ENCODE measurements around the gene PUS3.

DNA sequence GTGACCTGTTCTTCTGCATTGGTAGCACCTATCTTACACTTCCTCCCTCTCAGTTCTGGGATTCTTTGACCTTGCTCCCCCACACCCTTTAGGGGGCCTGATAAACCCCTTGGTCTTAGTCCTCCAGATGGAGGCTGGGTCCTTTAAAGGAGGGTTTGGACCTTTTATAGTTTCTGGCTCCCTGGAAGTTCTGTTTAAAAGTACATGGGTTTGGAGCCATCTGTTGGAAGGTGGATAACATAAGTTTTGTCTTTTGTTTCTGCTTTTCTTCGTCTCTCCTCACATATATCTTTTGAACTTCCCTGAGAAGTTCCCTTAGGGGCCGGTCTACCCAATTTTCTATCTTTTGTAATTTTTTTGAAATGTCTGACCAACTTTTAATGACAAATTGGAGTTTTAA is 33.5 kb downstream of the PUS3 start:
- TF ChIP-seq YY1 (IDR thresholded peaks at IDR 0.05; ENCODE audit: insufficient read depth, insufficient read length) (no peak), SUZ12 (IDR thresholded peaks at IDR 0.05; ENCODE audit: extremely low read depth, insufficient read depth, insufficient read length) (no peak), ZNF274 (IDR thresholded peaks at IDR 0.05; ENCODE audit: low read depth, low read length) (no peak)

Data from NT2/D1 (cell line).